Fibroblast of the aortic adventitia (primary cell): ENCODE results near the gene TRHDE. TPM values are rescaled to one million over a fixed set of nuclear protein-coding genes. Genes with fewer than 3 reads are reported as not detected.

ENCODE experiments used
- DNase-seq: peaks from one replicate; pipeline ENCODE4 v3.0.0-alpha.2; 2010; ENCODE audit warnings: low read depth
- H3K4me3 ChIP-seq: 2 replicates; pipeline ENCODE4 v1.5.1; 2011; ENCODE audit warnings: low read depth, mild to moderate bottlenecking, control low read depth, low read length, moderate library complexity
- CTCF ChIP-seq: IDR thresholded peaks from 2 replicates; pipeline ENCODE4 v1.5.1; 2011; ENCODE audit warnings: mild to moderate bottlenecking, low read length, control low read depth, inconsistent platforms; ENCODE audit not compliant: insufficient read depth
- total RNA-seq: library from RNA; depleted of rRNA; stranded (reverse); fragments of >200 nt; gene quantifications from 2 replicates; pipeline ENCODE4 v1.2.3, GENCODE V29; 2012; ENCODE audit warnings: low replicate concordance

The TRHDE gene
- total RNA-seq, 1 donor = 10.0 TPM

GRCh38 chr12:72304751-72305150 lies 32.6 kb downstream of the TRHDE start:
- no peak for DNase-seq
- no peak overlapping the region for H3K4me3 ChIP-seq
- no peak for TF ChIP-seq CTCF

GRCh38 chr12:72307229-72307628 lies 35.1 kb downstream of the TRHDE start:
- H3K4me3 ChIP-seq = no peak overlapping the region
- no peak for TF ChIP-seq CTCF
- DNase-seq = no peak

- no peak for DNase-seq
- no peak overlapping the region for H3K4me3 ChIP-seq
- no peak for TF ChIP-seq CTCF
Observed at GRCh38 chr12:72311946-72312345, 39.8 kb downstream of the TRHDE start.

GRCh38 chr12:72313806-72314205 lies 41.6 kb downstream of the TRHDE start:
- no peak for TF ChIP-seq CTCF
- DNase-seq = no peak
- no peak overlapping the region for H3K4me3 ChIP-seq

GRCh38 chr12:72315858-72316257 lies 43.7 kb downstream of the TRHDE start:
- no peak for TF ChIP-seq CTCF
- no peak for DNase-seq
- H3K4me3 ChIP-seq = no peak overlapping the region

GRCh38 chr12:72318341-72318740 lies 46.2 kb downstream of the TRHDE start:
- H3K4me3 ChIP-seq = no peak overlapping the region
- TF ChIP-seq CTCF = no peak
- DNase-seq = no peak

- no peak for DNase-seq
- no peak for TF ChIP-seq CTCF
- H3K4me3 ChIP-seq = no peak overlapping the region
Observed at GRCh38 chr12:72323881-72324280, 51.7 kb downstream of the TRHDE start.
